Colonic mucosa (tissue), 4 donors: ENCODE results near the gene LRTM1. TPM values are rescaled to one million over a fixed set of nuclear protein-coding genes. Genes with fewer than 3 reads are reported as not detected.

Experiments used
- DNase-seq: peaks from one replicate; pipeline ENCODE4 v3.0.0-alpha.2; 2020
- H3K27ac ChIP-seq: fragments of 200-600 bp; one replicate; pipeline ENCODE4 v1.8.0; 2021
- H3K27me3 ChIP-seq: fragments of 200-600 bp; one replicate; pipeline ENCODE4 v1.8.0; 2021
- H3K36me3 ChIP-seq: fragments of 200-600 bp; one replicate; pipeline ENCODE4 v1.8.0; 2021
- H3K4me1 ChIP-seq: fragments of 200-600 bp; one replicate; pipeline ENCODE4 v1.8.0; 2021; ENCODE audit warnings: mild to moderate bottlenecking
- H3K4me3 ChIP-seq: fragments of 200-600 bp; one replicate; pipeline ENCODE4 v1.8.0; 2021
- H3K9ac ChIP-seq, 2 donors: one replicate each; pipeline ENCODE4 v1.7.0; 2013; ENCODE audit warnings: control low read depth in 2 of 2, low read depth in 2 of 2, low read length in 2 of 2
- H3K9me3 ChIP-seq: fragments of 200-600 bp; one replicate; pipeline ENCODE4 v1.8.0; 2021
- CTCF ChIP-seq: fragments of 200-600 bp; IDR thresholded peaks from one replicate; pipeline ENCODE4 v1.8.0; 2022; ENCODE audit warnings: antibody characterized with exemption, mild to moderate bottlenecking
- intact Hi-C: fragments of 100-400 bp; cut with DNase I; formaldehyde crosslinking; loops from one replicate; pipeline ENCODE4 v1.14.1; 2022
- total RNA-seq, 2 donors: library from RNA; stranded (reverse); fragmentation: NEBNext Ultra II Directional in 1 of 2; extraction: Animal tissue kit (Norgen Biotek cat#: 25700) in 1 of 2; gene quantifications; one replicate each; pipeline ENCODE4 v1.2.1, GENCODE V29; 2021
- donor health status: healthy.
- donor health status: DM: no; HTN: no; CAD: no.
- donor health status: DM: no; HTN: no; CAD: no.

LRTM1 gene
- total RNA-seq, 2 donors from 2014 or later = not detected

GRCh38 chr3:54915976-54916375, 11.9 kb downstream of the LRTM1 start:
- Histone ChIP-seq H3K4me3 (no peak overlapping the region), H3K9ac (no peak overlapping the region)

GRCh38 chr3:54915181-54915580, 12.7 kb downstream of the LRTM1 start:
- no peak overlapping the region for H3K9ac ChIP-seq

More at GRCh38 chr3:54915976-54916375, 11.9 kb downstream of the LRTM1 start:
- intact Hi-C loops = no loop called here
- no peaks in the 10 kb centered on the region for H3K9me3 ChIP-seq
- no peaks in the 10 kb centered on the region for H3K36me3 ChIP-seq
- no peak for DNase-seq
- no peak overlapping the region for H3K27ac ChIP-seq
- H3K27me3 ChIP-seq = no peaks in the 10 kb centered on the region
- TF ChIP-seq CTCF = no peak
- H3K4me1 ChIP-seq = no peaks in the 10 kb centered on the region

GRCh38 chr3:54914180-54914579, 13.7 kb downstream of the LRTM1 start:
- intact Hi-C loops = no loop called here
- no peak for TF ChIP-seq CTCF

More at GRCh38 chr3:54915181-54915580, 12.7 kb downstream of the LRTM1 start:
- no peak for DNase-seq
- Histone ChIP-seq H3K9me3 (no peaks in the 10 kb centered on the region), H3K4me1 (no peaks in the 10 kb centered on the region), H3K36me3 (no peaks in the 10 kb centered on the region), H3K4me3 (no peak overlapping the region), H3K27me3 (no peaks in the 10 kb centered on the region), H3K27ac (no peak overlapping the region)
- no peak for TF ChIP-seq CTCF
- intact Hi-C loops = no loop called here

GRCh38 chr3:54909191-54909590, 18.7 kb downstream of the LRTM1 start:
- Histone ChIP-seq H3K4me3 (no peak overlapping the region), H3K9ac (no peak overlapping the region), H3K27me3 (no peaks in the 10 kb centered on the region), H3K9me3 (no peaks in the 10 kb centered on the region), H3K36me3 (no peaks in the 10 kb centered on the region), H3K27ac (no peak overlapping the region), H3K4me1 (no peaks in the 10 kb centered on the region)
- no peak for TF ChIP-seq CTCF
- no peak for DNase-seq
- intact Hi-C loops = no loop called here

More at GRCh38 chr3:54914180-54914579, 13.7 kb downstream of the LRTM1 start:
- DNase-seq = no peak
- Histone ChIP-seq H3K27me3 (no peaks in the 10 kb centered on the region), H3K36me3 (no peaks in the 10 kb centered on the region), H3K9ac (no peak overlapping the region), H3K9me3 (no peaks in the 10 kb centered on the region), H3K4me3 (no peak overlapping the region), H3K4me1 (no peaks in the 10 kb centered on the region), H3K27ac (no peak overlapping the region)

- intact Hi-C loops = no loop called here
- no peak for TF ChIP-seq CTCF
- Histone ChIP-seq H3K9ac (no peak overlapping the region), H3K36me3 (no peaks in the 10 kb centered on the region), H3K4me3 (no peak overlapping the region), H3K9me3 (no peaks in the 10 kb centered on the region), H3K27me3 (no peaks in the 10 kb centered on the region), H3K27ac (no peak overlapping the region), H3K4me1 (no peaks in the 10 kb centered on the region)
- no peak for DNase-seq
Measured at GRCh38 chr3:54906763-54907162, 21.1 kb downstream of the LRTM1 start.
